ENCODE data around the gene RAB11FIP4.

DNA sequence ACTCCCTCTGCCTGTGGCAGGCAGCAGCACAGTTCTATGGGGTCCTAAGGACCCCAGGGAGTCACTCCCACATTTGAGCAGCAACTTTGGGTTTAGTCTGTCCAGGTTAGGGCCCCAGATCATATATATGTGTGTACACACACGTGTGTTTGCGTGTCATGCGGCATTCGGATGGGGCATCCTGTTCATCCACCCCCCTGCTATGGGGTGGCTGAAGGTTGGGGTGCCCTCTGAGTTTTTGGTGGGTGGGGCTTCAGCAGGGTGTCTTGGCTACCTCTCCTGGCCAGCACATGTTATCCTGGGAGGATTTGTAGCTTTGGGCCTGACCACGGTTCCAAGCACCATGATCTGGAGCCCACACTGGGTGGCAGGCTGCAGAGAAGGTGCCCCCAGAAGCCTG lies 100.7 kb downstream of the RAB11FIP4 start:
- no peak for TF ChIP-seq CTCF (conservative IDR thresholded peaks at IDR 0.05 in 1 of 2, IDR thresholded peaks at IDR 0.05 in 1 of 2; ENCODE audit: low read depth in 1 of 2, low read length in 2 of 2)
- no peak for TF ChIP-seq EZH2 (IDR thresholded peaks at IDR 0.05; ENCODE audit: low read length, missing control alignments)
